GM19351 (cell line): ENCODE results near the gene HOXB2.

ENCODE experiments used
- ATAC-seq: cut with Tn5 transposase; IDR thresholded peaks from one replicate; pipeline ENCODE4 v1.9.1; 2021; ENCODE audit warnings: mild to moderate bottlenecking, moderate library complexity; ENCODE audit not compliant: unreplicated experiment

Gene HOXB2

GRCh38 chr17:48566717-48567116 is 21.8 kb upstream of the HOXB2 start:
- no peak for ATAC-seq

GRCh38 chr17:48565925-48566710 is 21.2 kb upstream of the HOXB2 start:
- ATAC-seq, result no peak

GRCh38 chr17:48565022-48565554 is 20.2 kb upstream of the HOXB2 start:
- ATAC-seq, result no peak

DNA sequence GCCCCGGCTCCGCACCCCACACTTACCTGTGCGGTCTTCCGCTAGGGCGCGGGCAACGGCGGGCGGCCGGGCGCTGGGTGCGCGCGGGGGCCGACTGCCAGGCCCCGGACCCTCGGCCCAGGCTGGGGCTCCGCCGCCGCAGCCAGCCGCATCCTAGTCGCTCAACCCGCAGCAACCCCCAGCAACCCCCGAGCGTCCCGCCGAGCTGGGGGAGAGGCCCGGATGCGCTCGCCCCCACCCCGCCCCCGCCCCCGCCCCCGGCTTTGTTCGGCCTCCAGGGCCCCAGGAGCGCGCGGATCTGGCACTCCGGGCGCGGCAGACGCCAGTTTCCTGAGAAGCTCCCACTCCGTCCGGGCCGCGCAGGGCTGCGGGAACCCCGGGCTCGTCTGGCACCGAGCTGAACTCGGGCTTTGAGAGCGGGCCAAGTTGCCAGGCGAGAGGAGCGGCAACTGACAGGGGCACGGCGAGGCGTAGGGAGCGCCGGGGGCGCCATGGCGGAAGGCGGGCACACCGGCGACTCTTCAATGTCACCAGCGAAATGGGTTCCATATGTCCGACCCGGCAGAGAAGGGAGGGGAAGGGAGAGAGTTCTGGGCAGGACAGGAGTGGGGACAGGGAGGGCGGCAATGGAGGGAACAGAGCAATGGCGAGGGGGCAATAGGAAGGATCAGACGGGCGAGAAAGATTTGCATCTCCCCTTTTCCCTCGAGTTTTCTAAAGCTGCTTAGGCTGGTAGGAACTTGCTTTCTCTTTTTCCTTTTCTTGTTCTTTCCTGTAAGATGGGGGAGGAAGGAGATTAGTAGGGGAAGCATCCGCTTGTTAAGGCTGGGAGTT is 19.5 kb upstream of the HOXB2 start:
- ATAC-seq, result no peak

DNA sequence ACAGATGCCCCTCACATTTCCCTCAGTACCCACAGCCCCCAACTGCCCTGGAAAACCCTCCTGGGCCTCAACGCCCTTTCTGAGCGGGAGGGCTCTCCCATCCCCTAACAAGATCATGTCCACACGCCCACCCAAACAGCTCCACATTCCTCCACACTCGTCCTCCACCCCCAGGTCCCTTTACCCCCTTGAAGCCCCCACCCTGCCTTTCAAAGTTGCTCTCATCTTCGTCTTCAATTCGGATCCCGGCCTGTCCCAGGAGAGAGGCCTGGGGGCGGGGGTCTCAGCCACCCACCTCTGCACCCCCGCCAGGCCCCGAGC is 18.9 kb upstream of the HOXB2 start:
- ATAC-seq, result no peak

DNA sequence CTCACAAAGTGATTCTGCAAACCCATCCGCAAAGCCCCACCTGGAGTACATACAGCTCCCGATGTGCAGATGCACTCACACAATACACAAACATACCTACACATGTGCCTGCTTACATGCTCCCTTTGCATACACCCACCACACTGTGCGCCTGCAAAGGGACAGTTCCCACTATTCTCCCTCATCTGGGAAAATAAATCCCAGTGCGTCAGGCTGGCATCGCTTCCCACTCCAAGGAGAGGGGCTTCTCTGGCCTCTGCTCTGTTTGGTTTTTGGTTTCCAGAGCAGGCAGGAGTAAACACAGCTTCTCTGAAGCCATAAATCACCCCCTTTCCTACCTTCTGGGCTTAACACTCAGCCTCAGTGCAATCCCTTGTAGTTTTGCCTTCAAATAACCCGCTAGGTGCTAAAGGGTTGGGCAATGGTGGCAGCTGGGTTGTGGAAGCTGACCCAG is 18.5 kb upstream of the HOXB2 start:
- no peak for ATAC-seq

- ATAC-seq, result no peak
These were observed 18.0 kb upstream of the HOXB2 start for GRCh38 chr17:48562934-48563333.

- ATAC-seq, result no peak
These were observed 17.2 kb upstream of the HOXB2 start for GRCh38 chr17:48561884-48562810.

- ATAC-seq, result no peak
These were observed 15.2 kb upstream of the HOXB2 start for GRCh38 chr17:48559840-48560817.

DNA sequence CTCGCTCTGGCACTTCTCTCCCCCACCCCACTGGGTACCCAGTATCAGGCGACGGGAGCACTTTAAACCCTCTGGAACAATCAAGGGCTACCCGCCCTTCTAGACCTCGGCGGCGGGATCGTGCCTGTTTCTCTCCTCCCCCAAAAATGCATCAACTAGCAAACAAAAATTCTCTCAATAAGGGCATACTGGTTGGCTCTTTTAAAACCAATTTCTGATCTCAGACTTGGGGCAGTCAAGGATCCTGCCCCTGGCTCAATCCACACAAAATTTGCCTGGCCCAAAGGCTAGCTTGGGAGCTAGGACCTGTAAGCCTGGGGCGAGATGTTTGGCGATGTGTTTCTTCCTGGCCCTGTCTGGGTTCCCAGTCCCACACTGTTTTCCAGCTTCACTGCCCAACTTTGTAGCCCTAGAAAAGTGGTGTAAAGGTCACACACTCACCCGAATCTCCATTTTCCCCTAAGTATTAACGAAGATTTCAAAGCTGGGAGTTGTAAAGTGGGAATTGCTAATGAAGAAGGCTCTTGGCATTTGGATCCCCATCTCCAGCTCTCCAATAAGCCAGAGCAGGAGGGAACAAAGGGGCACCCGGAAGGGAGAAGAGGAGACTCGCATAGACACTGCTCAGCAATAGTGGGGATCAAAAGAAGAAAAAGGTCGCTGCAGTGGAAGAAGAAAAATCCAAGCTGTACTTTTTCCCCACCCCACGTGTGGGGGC is 14.4 kb upstream of the HOXB2 start:
- ATAC-seq, result no peak

- ATAC-seq, result no peak
These were observed 13.9 kb upstream of the HOXB2 start for GRCh38 chr17:48558831-48559121.

- ATAC-seq, result no peak
These were observed 13.3 kb upstream of the HOXB2 start for GRCh38 chr17:48558057-48558830.

GRCh38 chr17:48556576-48557401 is 11.9 kb upstream of the HOXB2 start:
- ATAC-seq, result no peak

- ATAC-seq, result no peak
These were observed 11.3 kb upstream of the HOXB2 start for GRCh38 chr17:48556229-48556575.

GRCh38 chr17:48555258-48556228 is 10.6 kb upstream of the HOXB2 start:
- ATAC-seq, result no peak

DNA sequence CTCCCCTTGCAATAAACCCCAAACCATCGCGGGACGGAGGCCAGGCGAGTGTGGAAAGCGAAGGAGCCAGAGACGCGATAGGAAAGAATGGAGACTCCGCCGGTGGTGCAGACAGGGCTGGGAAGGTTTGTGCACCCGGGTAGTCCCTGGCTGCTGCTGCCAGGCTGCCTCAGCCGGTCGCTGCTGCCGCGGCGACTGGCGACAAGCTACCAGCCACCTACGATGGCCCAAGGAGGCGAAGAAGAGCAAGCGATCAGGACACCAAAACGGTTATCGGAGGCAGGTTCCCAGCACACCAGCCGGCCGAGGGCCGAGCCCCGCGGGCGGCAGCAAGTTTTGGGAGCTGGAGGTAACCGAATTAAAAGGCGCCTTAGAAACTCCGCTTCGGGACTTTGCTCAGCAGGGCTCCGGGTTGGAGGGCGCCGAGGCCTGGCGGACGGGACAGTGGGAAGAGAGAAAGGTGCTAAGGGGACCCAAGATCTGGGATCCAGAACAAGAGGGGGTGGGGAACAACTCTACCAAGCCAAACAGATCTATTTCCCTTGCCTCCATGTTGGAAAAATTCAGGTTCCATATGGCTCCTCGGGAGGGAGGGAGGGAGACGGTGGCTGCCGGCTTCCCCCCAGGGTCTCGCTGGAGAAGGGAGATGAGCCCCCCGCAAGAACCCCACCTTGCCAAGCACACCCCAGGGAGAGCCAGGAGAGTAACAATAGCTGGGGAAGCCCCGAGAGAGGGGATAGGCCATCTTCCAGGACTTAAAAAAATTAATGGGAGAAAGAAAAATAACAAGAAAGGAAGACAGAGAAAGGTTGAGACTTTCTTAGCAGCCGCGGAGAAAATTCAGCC is 9.7 kb upstream of the HOXB2 start:
- ATAC-seq, result no peak
